Activated naive CD8-positive, alpha-beta T cell treated with anti-CD3 and anti-CD28 coated beads, Interleukin-2, amount 50 U/mL, for 24 hours (primary cell): ENCODE data around the gene TMEM204.

Source experiments
- ATAC-seq: fragments of 150-1000 bp; cut with Tn5 transposase; one replicate; pipeline ENCODE4 v1.10.0; 2021
- DNase-seq: peaks from one replicate; pipeline ENCODE4 v3.0.0; 2021
- H3K27ac Mint-ChIP-seq: one replicate; pipeline ENCODE4 v1.8.0; 2021; ENCODE audit warnings: mild to moderate bottlenecking, mixed read lengths
- H3K27me3 Mint-ChIP-seq: one replicate; pipeline ENCODE4 v1.8.0; 2021; ENCODE audit warnings: mixed read lengths
- H3K36me3 Mint-ChIP-seq: one replicate; pipeline ENCODE4 v1.8.0; 2021; ENCODE audit warnings: low read depth, mixed read lengths
- H3K4me1 Mint-ChIP-seq: one replicate; pipeline ENCODE4 v1.8.0; 2021; ENCODE audit warnings: mixed read lengths
- H3K4me3 Mint-ChIP-seq: one replicate; pipeline ENCODE4 v1.8.0; 2021; ENCODE audit warnings: mild to moderate bottlenecking, moderate library complexity, mixed read lengths
- H3K9me3 Mint-ChIP-seq: one replicate; pipeline ENCODE4 v1.8.0; 2021; ENCODE audit warnings: mixed read lengths

TMEM204 gene

GRCh38 chr16:1533443-1533951 is at the start of gene TMEM204:
Gene TMEM204, plus strand, starts transcription at chr16:1533666. Its CDS starts 610 bp downstream, at chr16:1534276.
- H3K36me3 Mint-ChIP-seq: peaks cover 33% of the 10 kb centered on the region
- DNase-seq (peak; percentile 39), ATAC-seq (peak; percentile 20)
- H3K4me1 Mint-ChIP-seq: peaks cover 33% of the 10 kb centered on the region
- H3K9me3 Mint-ChIP-seq: no peaks in the 10 kb centered on the region
- peak within 1 kb of the TSS; percentile 98 for H3K27ac Mint-ChIP-seq
- peak within 1 kb of the TSS; percentile 99 for H3K4me3 Mint-ChIP-seq
- H3K27me3 Mint-ChIP-seq: no peaks in the 10 kb centered on the region

- Mint-ChIP-seq H3K27ac (no peak overlapping the region), H3K9me3 (no peaks in the 10 kb centered on the region), H3K4me3 (no peak overlapping the region), H3K27me3 (no peaks in the 10 kb centered on the region), H3K36me3 (no peaks in the 10 kb centered on the region), H3K4me1 (peaks cover 2% of the 10 kb centered on the region)
- DNase-seq: no peak
- no peak for ATAC-seq
Measured at GRCh38 chr16:1485847-1486496, 47.5 kb upstream of the TMEM204 start.

- H3K27ac Mint-ChIP-seq: no peak overlapping the region
- H3K36me3 Mint-ChIP-seq: no peaks in the 10 kb centered on the region
Measured at GRCh38 chr16:1486551-1487390, 46.7 kb upstream of the TMEM204 start.

GRCh38 chr16:1487395-1488053 is 45.9 kb upstream of the TMEM204 start:
- no peak overlapping the region for H3K4me3 Mint-ChIP-seq
- no peak for DNase-seq
- no peak overlapping the region for H3K27ac Mint-ChIP-seq
- ATAC-seq: no peak
- H3K4me1 Mint-ChIP-seq: peaks cover 3% of the 10 kb centered on the region
- no peaks in the 10 kb centered on the region for H3K9me3 Mint-ChIP-seq
- no peaks in the 10 kb centered on the region for H3K27me3 Mint-ChIP-seq
- H3K36me3 Mint-ChIP-seq: no peaks in the 10 kb centered on the region

More at GRCh38 chr16:1486551-1487390, 46.7 kb upstream of the TMEM204 start:
- Mint-ChIP-seq H3K4me3 (no peak overlapping the region), H3K9me3 (no peaks in the 10 kb centered on the region), H3K27me3 (no peaks in the 10 kb centered on the region), H3K4me1 (no peaks in the 10 kb centered on the region)
- no peak for DNase-seq
- no peak for ATAC-seq

- H3K4me1 Mint-ChIP-seq: peaks cover 8% of the 10 kb centered on the region
- H3K4me3 Mint-ChIP-seq: no peak overlapping the region
- no peak overlapping the region for H3K27ac Mint-ChIP-seq
- H3K9me3 Mint-ChIP-seq: no peaks in the 10 kb centered on the region
- H3K27me3 Mint-ChIP-seq: no peaks in the 10 kb centered on the region
- no peak for DNase-seq
- no peak for ATAC-seq
- no peaks in the 10 kb centered on the region for H3K36me3 Mint-ChIP-seq
Measured at GRCh38 chr16:1488054-1488601, 45.3 kb upstream of the TMEM204 start.

- ATAC-seq: no peak
Measured at GRCh38 chr16:1488619-1489018, 44.8 kb upstream of the TMEM204 start, which contains the start of gene PTX4. Gene PTX4, minus strand, starts transcription at chr16:1488944. Its CDS starts 35 bp downstream, at chr16:1488909.

GRCh38 chr16:1489077-1489476 is 44.4 kb upstream of the TMEM204 start:
- DNase-seq: no peak
- ATAC-seq: no peak
- Mint-ChIP-seq H3K4me3 (no peak overlapping the region), H3K36me3 (peaks cover 2% of the 10 kb centered on the region), H3K4me1 (peaks cover 10% of the 10 kb centered on the region), H3K27me3 (no peaks in the 10 kb centered on the region), H3K27ac (no peak overlapping the region), H3K9me3 (no peaks in the 10 kb centered on the region)

More at GRCh38 chr16:1488619-1489018, 44.8 kb upstream of the TMEM204 start, which contains the start of gene PTX4:
- no peaks in the 10 kb centered on the region for H3K36me3 Mint-ChIP-seq
- H3K27ac Mint-ChIP-seq: no peak within 1 kb of the TSS
- no peak within 1 kb of the TSS for H3K4me3 Mint-ChIP-seq
- peaks cover 8% of the 10 kb centered on the region for H3K4me1 Mint-ChIP-seq
- H3K27me3 Mint-ChIP-seq: no peaks in the 10 kb centered on the region
- DNase-seq: no peak
- H3K9me3 Mint-ChIP-seq: no peaks in the 10 kb centered on the region

- no peak for DNase-seq
- ATAC-seq: no peak
- Mint-ChIP-seq H3K9me3 (no peaks in the 10 kb centered on the region), H3K27ac (no peak overlapping the region), H3K4me3 (no peak overlapping the region), H3K4me1 (peaks cover 10% of the 10 kb centered on the region), H3K27me3 (no peaks in the 10 kb centered on the region), H3K36me3 (peaks cover 2% of the 10 kb centered on the region)
Measured at GRCh38 chr16:1491327-1491726, 42.1 kb upstream of the TMEM204 start.

- Mint-ChIP-seq H3K4me3 (peak overlapping the region; percentile 86), H3K27me3 (no peaks in the 10 kb centered on the region), H3K36me3 (peaks cover 6% of the 10 kb centered on the region), H3K27ac (peak overlapping the region; percentile 98), H3K9me3 (no peaks in the 10 kb centered on the region), H3K4me1 (peaks cover 10% of the 10 kb centered on the region)
- ATAC-seq (no peak), DNase-seq (peak; percentile 18)
Measured at GRCh38 chr16:1492082-1492922, 41.2 kb upstream of the TMEM204 start.

GRCh38 chr16:1492923-1493745 is 40.3 kb upstream of the TMEM204 start, which contains the start of gene TELO2:
Gene TELO2, plus strand, starts transcription at chr16:1493360. Its CDS starts 922 bp downstream, at chr16:1494282.
- H3K36me3 Mint-ChIP-seq: peaks cover 9% of the 10 kb centered on the region
- no peaks in the 10 kb centered on the region for H3K9me3 Mint-ChIP-seq
- no peaks in the 10 kb centered on the region for H3K27me3 Mint-ChIP-seq
- DNase-seq (peak; percentile 90), ATAC-seq (peak; percentile 71)
- H3K4me1 Mint-ChIP-seq: peaks cover 10% of the 10 kb centered on the region
- H3K4me3 Mint-ChIP-seq: peak within 1 kb of the TSS; percentile 86
- peak within 1 kb of the TSS; percentile 98 for H3K27ac Mint-ChIP-seq

GRCh38 chr16:1493746-1494094 is 39.7 kb upstream of the TMEM204 start:
- DNase-seq (no peak), ATAC-seq (peak; percentile 4)
- Mint-ChIP-seq H3K27me3 (no peaks in the 10 kb centered on the region), H3K9me3 (no peaks in the 10 kb centered on the region), H3K27ac (peak overlapping the region; percentile 98), H3K4me1 (peaks cover 10% of the 10 kb centered on the region), H3K4me3 (peak overlapping the region; percentile 86), H3K36me3 (peaks cover 14% of the 10 kb centered on the region)

- H3K27me3 Mint-ChIP-seq: no peaks in the 10 kb centered on the region
- H3K36me3 Mint-ChIP-seq: peaks cover 14% of the 10 kb centered on the region
- no peak for DNase-seq
- H3K4me1 Mint-ChIP-seq: peaks cover 10% of the 10 kb centered on the region
- no peaks in the 10 kb centered on the region for H3K9me3 Mint-ChIP-seq
- no peak for ATAC-seq
- H3K27ac Mint-ChIP-seq: peak overlapping the region; percentile 86
- peak overlapping the region; percentile 86 for H3K4me3 Mint-ChIP-seq
Measured at GRCh38 chr16:1494129-1494640, 39.3 kb upstream of the TMEM204 start.

- Mint-ChIP-seq H3K4me1 (peaks cover 10% of the 10 kb centered on the region), H3K36me3 (peaks cover 14% of the 10 kb centered on the region), H3K27ac (peak overlapping the region; percentile 86), H3K4me3 (peak overlapping the region; percentile 86), H3K27me3 (no peaks in the 10 kb centered on the region), H3K9me3 (no peaks in the 10 kb centered on the region)
- ATAC-seq: no peak
- no peak for DNase-seq
Measured at GRCh38 chr16:1494711-1495110, 38.8 kb upstream of the TMEM204 start.
